Diencephalon (tissue), 1 donor: ENCODE data around the gene FAXDC2. TPM values are rescaled to one million over a fixed set of nuclear protein-coding genes. Genes with fewer than 3 reads are reported as not detected.

Experiments
- small RNA-seq: library from RNA; depleted of rRNA; stranded (forward); fragments of <200 nt; gene quantifications from one replicate; pipeline ENCODE3, GENCODE V24; 2014
- total RNA-seq: library from RNA; depleted of rRNA; stranded (reverse); fragments of >200 nt; gene quantifications from one replicate; pipeline ENCODE4 v1.2.3, GENCODE V29; 2014

Gene FAXDC2, protein sequence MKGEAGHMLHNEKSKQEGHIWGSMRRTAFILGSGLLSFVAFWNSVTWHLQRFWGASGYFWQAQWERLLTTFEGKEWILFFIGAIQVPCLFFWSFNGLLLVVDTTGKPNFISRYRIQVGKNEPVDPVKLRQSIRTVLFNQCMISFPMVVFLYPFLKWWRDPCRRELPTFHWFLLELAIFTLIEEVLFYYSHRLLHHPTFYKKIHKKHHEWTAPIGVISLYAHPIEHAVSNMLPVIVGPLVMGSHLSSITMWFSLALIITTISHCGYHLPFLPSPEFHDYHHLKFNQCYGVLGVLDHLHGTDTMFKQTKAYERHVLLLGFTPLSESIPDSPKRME
- total RNA-seq: 4.6 TPM

DNA sequence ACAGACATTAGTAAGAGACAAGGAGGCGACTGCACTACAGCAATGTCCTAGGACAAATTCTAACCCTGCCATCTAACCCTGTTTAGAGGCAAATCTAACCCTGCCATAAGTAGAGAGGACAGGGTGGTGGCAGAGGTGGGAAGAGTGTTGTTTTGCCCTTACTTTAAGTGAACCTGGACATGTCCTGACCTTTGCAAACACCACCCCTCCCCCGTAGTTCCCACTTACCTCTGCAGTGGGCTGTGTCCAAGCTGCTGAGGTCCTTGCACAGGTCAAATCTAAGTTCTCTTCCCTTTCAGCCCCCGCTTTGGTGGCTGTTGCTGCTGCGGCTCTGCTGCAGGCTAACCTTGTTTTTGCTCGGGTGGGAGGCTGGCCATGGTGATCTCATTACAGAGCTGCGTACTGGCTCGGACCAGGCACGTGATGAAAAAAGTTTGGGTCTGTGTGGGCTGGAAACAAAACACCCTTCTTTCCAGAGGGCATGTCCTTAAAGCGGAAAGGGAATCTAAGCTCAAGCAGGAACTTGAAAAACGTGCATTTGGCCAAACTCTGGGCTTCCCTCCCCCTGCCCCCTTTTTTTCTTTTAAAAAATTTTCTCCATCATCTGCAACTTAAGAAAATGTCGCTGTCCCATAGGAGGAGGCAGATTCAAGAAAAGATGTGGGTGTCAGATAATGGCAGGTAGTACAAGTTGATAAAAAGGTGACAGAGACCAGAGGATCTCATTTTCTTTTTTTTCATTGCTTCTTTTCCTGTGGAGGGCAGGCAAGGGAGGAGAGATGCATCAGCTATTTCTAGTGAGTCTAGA, at the start of gene FAXDC2:
TSS of gene FAXDC2 (minus strand) at position 349 of the 808 bp plus-strand sequence. CDS start 12,425 bp downstream, outside the sequence.

DNA sequence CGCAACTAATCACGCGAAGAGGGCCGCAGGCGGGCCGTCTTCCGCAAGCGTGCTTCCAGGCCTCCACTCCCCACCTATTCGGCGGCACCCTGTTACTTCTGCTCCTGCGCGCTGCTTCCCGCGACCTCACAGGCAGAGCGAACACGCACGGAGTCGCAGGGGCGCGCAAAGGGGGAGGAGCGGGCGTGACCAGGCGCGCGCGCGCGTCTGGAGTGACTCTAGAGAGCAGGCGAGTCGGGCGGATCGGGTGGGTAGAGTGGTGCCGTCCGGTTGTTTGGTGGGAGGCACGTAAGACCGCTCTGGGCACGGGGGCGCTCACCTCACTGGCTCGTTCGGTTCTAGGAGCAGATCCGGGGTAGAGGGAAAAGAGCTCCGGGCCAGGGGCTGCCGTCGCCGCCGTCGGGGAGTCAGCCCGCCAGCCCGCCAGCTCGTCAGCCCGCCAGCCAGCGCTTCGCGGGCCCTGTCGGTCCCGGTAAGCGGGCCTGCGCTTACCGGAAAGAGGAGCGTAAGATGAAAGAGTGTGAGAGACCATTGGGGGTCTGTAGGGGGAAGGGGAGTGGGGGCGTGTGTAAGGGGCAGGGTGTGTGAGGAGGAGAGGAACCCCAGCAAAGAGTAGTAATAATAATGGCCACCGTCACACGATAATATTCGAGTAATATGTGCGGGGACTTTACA, 8.0 kb upstream of the FAXDC2 start, which contains the start of gene CNOT8:
TSS of gene CNOT8 (plus strand) at position 331 of the 675 bp plus-strand sequence. CDS start 4,652 bp downstream, outside the sequence.

Small RNA genes within 50 kb of the gene (small RNA-seq; reads per million reads assigned to genes)
- gene MIR378H: not detected

Other genes starting within 250 kb of the FAXDC2 start
- gene LARP1, start 95.2 kb downstream of the FAXDC2 start, total RNA-seq: 67.8 TPM
- gene CNOT8, start 8.0 kb upstream of the FAXDC2 start, total RNA-seq: 76.8 TPM
- 22.6 TPM for gene GEMIN5, start 87.6 kb upstream of the FAXDC2 start, total RNA-seq
- 18.9 TPM for gene MRPL22, start 90.5 kb upstream of the FAXDC2 start, total RNA-seq
- gene KIF4B, start 163.2 kb upstream of the FAXDC2 start, total RNA-seq: 0.46 TPM